GM19468 (cell line): ENCODE data around the gene MMP24OS.
"Not testable (repeated sequence)": the region's sequence is repeated elsewhere in the genome, so short reads cannot be mapped to it uniquely, and the experiment has no call there.

Experiments used
- ATAC-seq: cut with Tn5 transposase; IDR thresholded peaks from one replicate; pipeline ENCODE4 v1.9.1; 2021; ENCODE audit warnings: mild to moderate bottlenecking, moderate library complexity, moderate number of reproducible peaks; ENCODE audit not compliant: unreplicated experiment; ENCODE audit errors: extremely low read depth

MMP24OS gene

DNA sequence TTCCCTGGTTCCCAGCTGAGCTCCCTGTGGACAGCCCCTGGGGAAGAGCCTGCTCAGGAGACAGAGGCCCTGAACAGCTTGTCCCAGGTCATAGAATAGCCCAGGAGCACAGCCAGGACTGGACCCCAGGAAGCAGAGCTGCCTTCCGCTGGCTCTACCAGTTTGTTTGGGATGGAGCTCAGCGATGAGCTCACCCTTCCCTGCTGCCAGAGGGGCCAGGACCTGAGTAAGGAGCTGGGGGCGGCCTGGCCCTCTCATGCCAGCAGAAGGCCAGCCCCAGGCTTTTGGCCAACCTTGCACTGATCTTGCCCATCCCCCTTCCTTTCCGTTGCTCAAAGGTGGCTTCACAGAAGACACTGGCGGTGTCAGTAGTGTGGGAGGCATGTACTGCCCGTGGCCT is 17.5 kb downstream of the MMP24OS start:
- no peak for ATAC-seq

- ATAC-seq, result no peak
Observed at GRCh38 chr20:35257175-35257909, 20.6 kb downstream of the MMP24OS start.

- no peak for ATAC-seq
Observed at GRCh38 chr20:35254448-35254999, 23.4 kb downstream of the MMP24OS start.

GRCh38 chr20:35253010-35253409 is 24.9 kb downstream of the MMP24OS start:
- no peak for ATAC-seq

GRCh38 chr20:35252598-35252997 is 25.3 kb downstream of the MMP24OS start:
- ATAC-seq, result not testable (repeated sequence)

- peak; percentile 47 for ATAC-seq
Observed at GRCh38 chr20:35252037-35252461, 25.9 kb downstream of the MMP24OS start.

GRCh38 chr20:35251613-35251940 is 26.3 kb downstream of the MMP24OS start:
- ATAC-seq, result no peak

DNA sequence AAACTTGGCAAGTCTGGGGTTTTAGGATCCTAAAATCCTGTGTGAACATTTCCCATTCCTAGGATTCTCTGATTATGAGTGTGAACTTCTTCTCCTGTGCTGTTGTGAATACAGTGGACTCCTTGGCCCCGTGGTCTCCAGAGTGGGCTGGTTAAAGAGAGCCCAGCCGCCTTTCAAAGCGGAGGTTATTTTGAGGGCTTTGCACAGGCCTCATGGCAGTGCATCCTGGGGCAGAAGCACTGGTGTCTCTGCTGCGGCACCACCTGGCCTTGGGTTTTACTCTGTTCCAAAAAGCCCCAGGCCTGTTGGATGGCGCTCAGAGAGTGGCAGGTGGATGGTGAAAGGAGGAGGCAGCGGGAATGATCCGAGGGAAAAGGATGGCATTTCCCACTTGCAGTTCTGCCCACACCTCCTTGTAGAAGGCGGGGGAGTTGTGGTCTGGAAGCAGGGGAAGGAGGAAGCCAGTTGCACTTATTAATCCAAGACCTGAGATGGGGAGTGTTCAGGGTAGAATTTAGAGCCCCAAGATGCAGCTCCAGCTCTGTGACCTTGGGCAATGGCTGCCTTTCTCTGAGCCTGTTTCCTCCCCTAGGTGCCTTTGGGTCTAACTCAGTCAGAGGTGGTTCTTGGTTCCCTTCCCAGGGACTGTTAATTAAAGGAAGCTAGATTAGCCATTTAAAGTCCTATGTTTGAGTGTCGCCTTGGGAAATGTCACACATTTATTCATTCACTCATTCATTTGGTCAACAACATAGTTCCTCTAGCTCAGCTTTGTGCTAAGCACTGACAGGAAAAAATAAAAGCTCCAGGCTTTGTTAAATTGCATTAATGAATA is 29.1 kb downstream of the MMP24OS start:
- no peak for ATAC-seq

DNA sequence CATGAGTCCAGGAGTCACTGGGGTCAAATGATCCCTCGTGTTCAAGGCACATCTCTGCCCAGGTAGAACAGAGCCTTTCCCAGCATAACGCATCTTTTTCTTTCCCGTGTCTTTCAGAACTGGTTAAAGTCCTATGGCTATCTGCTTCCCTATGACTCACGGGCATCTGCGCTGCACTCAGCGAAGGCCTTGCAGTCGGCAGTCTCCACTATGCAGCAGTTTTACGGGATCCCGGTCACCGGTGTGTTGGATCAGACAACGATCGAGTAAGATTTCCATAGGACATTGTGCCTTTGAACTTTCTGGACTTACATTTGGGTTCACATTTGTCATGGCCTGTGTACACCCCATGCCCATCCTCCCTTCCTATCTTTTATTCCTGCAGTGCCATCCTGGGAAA is 31.2 kb downstream of the MMP24OS start:
- no peak for ATAC-seq

DNA sequence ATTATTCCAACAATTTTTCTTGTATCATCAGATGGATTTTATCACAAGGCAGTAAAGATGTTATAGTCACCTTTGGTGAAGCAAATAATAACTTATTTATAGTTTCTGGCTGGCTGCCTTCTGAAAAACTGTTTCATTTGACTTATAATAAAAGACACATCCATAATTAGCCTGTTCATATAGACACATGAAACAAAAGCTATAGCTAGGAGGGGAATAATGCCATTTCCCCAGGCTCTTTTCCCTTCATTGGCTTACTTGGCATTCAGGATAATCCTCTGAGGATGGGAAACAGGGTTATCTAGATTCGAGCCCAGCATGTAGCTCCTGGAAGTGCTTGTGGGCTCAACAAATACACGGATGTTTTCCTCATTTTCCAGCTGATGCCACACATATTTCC is 33.9 kb downstream of the MMP24OS start:
- ATAC-seq, result no peak

DNA sequence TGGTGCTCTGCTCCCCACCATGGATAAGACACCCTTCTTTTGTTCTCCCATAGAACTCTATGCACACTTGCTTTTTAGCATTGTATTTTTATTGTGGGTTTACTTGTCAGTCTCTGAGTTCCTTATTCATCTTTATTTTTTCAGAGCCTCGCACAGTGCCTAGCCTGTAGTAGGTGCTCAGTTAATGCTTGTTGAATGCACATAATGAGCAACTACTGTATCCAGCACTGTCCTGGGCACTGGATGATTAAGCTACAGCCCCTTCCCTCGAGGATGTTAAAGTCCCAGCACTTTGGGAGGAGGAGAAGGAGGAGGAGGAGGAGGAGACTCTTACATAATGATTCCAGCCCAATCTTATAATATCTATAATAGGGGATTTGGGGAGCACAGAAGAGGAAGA is 34.6 kb downstream of the MMP24OS start:
- ATAC-seq, result no peak

- ATAC-seq, result no peak
Observed at GRCh38 chr20:35240811-35241293, 37.1 kb downstream of the MMP24OS start.

GRCh38 chr20:35240083-35240810 is 37.7 kb downstream of the MMP24OS start:
- no peak for ATAC-seq

- ATAC-seq, result no peak
Observed at GRCh38 chr20:35238735-35239134, 39.2 kb downstream of the MMP24OS start.

GRCh38 chr20:35238170-35238569 is 39.8 kb downstream of the MMP24OS start:
- ATAC-seq, result no peak

- no peak for ATAC-seq
Observed at GRCh38 chr20:35237486-35237885, 40.4 kb downstream of the MMP24OS start.

- no peak for ATAC-seq
Observed at GRCh38 chr20:35235881-35236280, 42.0 kb downstream of the MMP24OS start.

DNA sequence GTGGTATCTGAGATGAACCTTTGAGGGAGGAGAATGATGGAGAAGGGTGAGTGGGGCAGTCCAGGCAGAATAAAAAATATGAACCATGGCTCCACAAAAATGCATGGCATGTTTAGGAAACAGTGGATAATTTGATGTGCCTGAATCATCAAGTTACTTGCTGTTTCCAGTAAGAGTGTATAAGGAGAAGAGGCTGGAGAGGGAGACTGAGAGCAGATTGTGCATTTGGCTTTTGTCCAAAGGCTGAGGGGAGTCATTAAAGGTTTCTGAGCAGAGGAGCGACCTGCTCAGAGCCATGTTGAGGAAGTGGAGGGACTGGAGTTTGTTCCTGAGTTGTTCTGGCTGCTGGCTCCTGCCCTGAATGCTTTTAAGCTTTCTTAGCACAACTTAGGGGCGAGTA is 45.3 kb downstream of the MMP24OS start:
- ATAC-seq, result no peak

DNA sequence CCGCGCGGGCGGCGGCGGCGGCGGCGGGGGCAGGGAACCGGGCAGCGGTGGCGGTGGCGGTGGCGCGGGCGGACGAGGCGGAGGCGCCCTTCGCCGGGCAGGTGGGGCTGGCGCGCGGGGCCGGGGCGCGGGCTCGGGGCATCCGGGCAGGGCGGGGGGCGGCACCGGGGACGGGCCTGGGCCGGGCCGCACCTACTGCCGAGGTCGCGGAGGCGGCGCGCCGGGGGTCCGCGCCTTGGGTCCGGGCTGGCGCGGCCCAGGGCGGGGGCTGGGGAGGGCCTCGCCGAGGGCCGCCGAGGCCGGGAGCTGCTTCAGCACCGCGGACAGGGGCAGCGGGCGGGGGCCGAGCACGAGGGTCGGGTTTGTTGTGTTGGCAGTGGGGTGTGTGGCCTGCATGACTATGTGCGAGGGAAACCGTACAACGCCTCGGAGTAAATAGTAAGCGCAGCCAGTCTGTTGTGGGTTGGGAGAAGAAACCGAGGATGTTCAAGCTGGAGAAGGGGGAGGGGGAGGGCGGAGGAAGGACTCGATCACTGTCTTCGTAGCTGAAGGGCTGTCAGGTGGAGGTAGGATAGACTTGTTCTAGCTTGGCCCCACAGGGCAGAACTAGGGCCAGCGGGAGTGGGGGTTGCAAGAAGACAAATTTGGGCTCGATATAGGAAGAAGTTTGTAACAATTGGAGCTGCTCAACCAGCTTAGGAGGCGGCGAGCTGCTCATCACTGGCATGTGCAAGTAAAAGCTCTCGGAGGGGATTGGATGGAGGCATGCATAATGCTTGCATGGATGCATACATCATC is 50.8 kb downstream of the MMP24OS start:
- ATAC-seq, result no peak
